ENCODE measurements around the gene ASS1. TPM values are rescaled to one million over a fixed set of nuclear protein-coding genes. Genes with fewer than 3 reads are reported as not detected.

The ASS1 gene
- total RNA-seq, 1 donor from 2014 or later: 94.8 TPM

GRCh38 chr9:130491830-130492482 lies 47.2 kb downstream of the ASS1 start:
- H3K9me3 Mint-ChIP-seq: peaks cover 11% of the 10 kb centered on the region
- H3K27me3 Mint-ChIP-seq (ENCODE audit: low read depth): no peaks in the 10 kb centered on the region
- no peaks in the 10 kb centered on the region for H3K4me1 Mint-ChIP-seq
- H3K4me3 Mint-ChIP-seq: no peak overlapping the region
- DNase-seq (ENCODE audit: low spot score in 2 of 2, unreplicated experiment in 2 of 2): no peak
- no peak overlapping the region for H3K27ac Mint-ChIP-seq
- H3K36me3 Mint-ChIP-seq: peaks cover 20% of the 10 kb centered on the region
- no peak for TF ChIP-seq CTCF (IDR thresholded peaks at IDR 0.05; ENCODE audit: unreplicated experiment)

GRCh38 chr9:130493021-130493420 lies 48.3 kb downstream of the ASS1 start:
- peaks cover 11% of the 10 kb centered on the region for H3K9me3 Mint-ChIP-seq
- peaks cover 21% of the 10 kb centered on the region for H3K36me3 Mint-ChIP-seq
- H3K27me3 Mint-ChIP-seq (ENCODE audit: low read depth): no peaks in the 10 kb centered on the region
- H3K4me3 Mint-ChIP-seq: no peak overlapping the region
- no peak for TF ChIP-seq CTCF (IDR thresholded peaks at IDR 0.05; ENCODE audit: unreplicated experiment)
- no peak for DNase-seq (ENCODE audit: low spot score in 2 of 2, unreplicated experiment in 2 of 2)
- no peak overlapping the region for H3K27ac Mint-ChIP-seq
- no peaks in the 10 kb centered on the region for H3K4me1 Mint-ChIP-seq

GRCh38 chr9:130493476-130493875 lies 48.7 kb downstream of the ASS1 start:
- Mint-ChIP-seq H3K4me1 (no peaks in the 10 kb centered on the region), H3K27ac (no peak overlapping the region), H3K36me3 (peaks cover 21% of the 10 kb centered on the region), H3K9me3 (peaks cover 11% of the 10 kb centered on the region), H3K4me3 (no peak overlapping the region), H3K27me3 (ENCODE audit: low read depth) (no peaks in the 10 kb centered on the region)
- DNase-seq (ENCODE audit: low spot score in 2 of 2, unreplicated experiment in 2 of 2): no peak
- TF ChIP-seq CTCF (IDR thresholded peaks at IDR 0.05; ENCODE audit: unreplicated experiment): no peak

GRCh38 chr9:130495067-130495466 lies 50.3 kb downstream of the ASS1 start:
- no peak for TF ChIP-seq CTCF (IDR thresholded peaks at IDR 0.05; ENCODE audit: unreplicated experiment)
- Mint-ChIP-seq H3K27ac (no peak overlapping the region), H3K9me3 (peaks cover 11% of the 10 kb centered on the region), H3K4me3 (no peak overlapping the region), H3K4me1 (no peaks in the 10 kb centered on the region), H3K27me3 (ENCODE audit: low read depth) (no peaks in the 10 kb centered on the region), H3K36me3 (peaks cover 21% of the 10 kb centered on the region)
- no peak for DNase-seq (ENCODE audit: low spot score in 2 of 2, unreplicated experiment in 2 of 2)

GRCh38 chr9:130497139-130497538 lies 52.4 kb downstream of the ASS1 start:
- H3K4me1 Mint-ChIP-seq: no peaks in the 10 kb centered on the region
- TF ChIP-seq CTCF (IDR thresholded peaks at IDR 0.05; ENCODE audit: unreplicated experiment): no peak
- H3K9me3 Mint-ChIP-seq: peaks cover 11% of the 10 kb centered on the region
- H3K27ac Mint-ChIP-seq: no peak overlapping the region
- no peaks in the 10 kb centered on the region for H3K27me3 Mint-ChIP-seq (ENCODE audit: low read depth)
- H3K36me3 Mint-ChIP-seq: peaks cover 21% of the 10 kb centered on the region
- H3K4me3 Mint-ChIP-seq: no peak overlapping the region
- DNase-seq (ENCODE audit: low spot score in 2 of 2, unreplicated experiment in 2 of 2): no peak
